AG09309 (cell line): Measurements from ENCODE around the gene ZNF592.
"Not testable (repeated sequence)": the region's sequence is repeated elsewhere in the genome, so short reads cannot be mapped to it uniquely, and the experiment has no call there.

Experiments used
- DNase-seq: peaks from one replicate; pipeline ENCODE4 v3.0.0-alpha.2; 2010; ENCODE audit warnings: low read depth
- H3K4me3 ChIP-seq: 2 replicates; pipeline ENCODE4 v1.5.1; 2011; ENCODE audit warnings: mild to moderate bottlenecking, low read depth, low read length, moderate library complexity; ENCODE audit not compliant: control insufficient read depth
- TF ChIP-seq, protein P1 (sequence below): IDR thresholded peaks from 2 replicates; pipeline ENCODE4 v1.5.1; 2011; ENCODE audit warnings: mild to moderate bottlenecking, low read depth, low read length, inconsistent platforms; ENCODE audit not compliant: insufficient read depth, control insufficient read depth; ENCODE audit errors: missing control alignments

The ZNF592 gene

DNA sequence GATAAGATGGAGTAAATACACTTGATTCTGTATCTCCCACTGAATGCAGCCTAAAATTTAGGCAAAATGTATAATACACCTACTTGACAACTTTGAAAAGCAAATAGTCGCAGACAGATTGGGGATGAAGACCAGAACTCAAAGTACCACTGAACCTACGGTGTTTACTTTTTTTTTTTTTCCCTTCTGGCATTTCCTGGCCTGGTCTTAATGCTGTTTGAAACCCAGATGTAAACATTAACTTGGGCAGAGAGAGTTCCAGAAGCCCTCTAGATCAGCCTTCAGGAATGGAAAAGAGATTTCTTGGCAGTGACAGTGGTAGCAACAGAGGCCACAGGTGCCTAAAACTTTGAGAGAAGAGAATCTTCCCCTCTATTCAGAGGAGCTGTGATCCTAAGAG, 96.6 kb downstream of the ZNF592 start:
- DNase-seq, result no peak
- TF ChIP-seq, protein P1, sequence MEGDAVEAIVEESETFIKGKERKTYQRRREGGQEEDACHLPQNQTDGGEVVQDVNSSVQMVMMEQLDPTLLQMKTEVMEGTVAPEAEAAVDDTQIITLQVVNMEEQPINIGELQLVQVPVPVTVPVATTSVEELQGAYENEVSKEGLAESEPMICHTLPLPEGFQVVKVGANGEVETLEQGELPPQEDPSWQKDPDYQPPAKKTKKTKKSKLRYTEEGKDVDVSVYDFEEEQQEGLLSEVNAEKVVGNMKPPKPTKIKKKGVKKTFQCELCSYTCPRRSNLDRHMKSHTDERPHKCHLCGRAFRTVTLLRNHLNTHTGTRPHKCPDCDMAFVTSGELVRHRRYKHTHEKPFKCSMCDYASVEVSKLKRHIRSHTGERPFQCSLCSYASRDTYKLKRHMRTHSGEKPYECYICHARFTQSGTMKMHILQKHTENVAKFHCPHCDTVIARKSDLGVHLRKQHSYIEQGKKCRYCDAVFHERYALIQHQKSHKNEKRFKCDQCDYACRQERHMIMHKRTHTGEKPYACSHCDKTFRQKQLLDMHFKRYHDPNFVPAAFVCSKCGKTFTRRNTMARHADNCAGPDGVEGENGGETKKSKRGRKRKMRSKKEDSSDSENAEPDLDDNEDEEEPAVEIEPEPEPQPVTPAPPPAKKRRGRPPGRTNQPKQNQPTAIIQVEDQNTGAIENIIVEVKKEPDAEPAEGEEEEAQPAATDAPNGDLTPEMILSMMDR, result no peak
- H3K4me3 ChIP-seq, result no peak overlapping the region

DNA sequence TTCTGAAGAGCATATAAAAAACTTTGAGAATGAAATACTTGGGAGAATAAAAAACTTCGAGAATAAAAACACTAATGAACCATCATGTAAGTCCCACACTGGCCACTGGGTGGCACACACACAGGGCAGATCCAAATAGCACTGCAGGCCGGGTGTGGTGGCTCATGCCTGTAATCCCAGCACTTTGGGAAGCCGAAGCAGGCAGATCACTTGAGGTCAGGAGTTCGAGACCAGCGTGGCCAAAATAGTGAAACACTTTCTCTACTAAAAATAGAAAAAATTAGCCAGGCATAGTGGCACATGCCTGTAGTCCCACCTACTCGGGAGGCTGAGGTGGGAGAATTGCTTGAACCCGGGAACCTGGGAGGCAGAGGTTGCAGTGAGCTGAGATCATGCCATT, 97.2 kb downstream of the ZNF592 start:
- peak; percentile 25 for DNase-seq
- H3K4me3 ChIP-seq, result not testable (repeated sequence)
- TF ChIP-seq, protein P1, result peak; percentile 61

DNA sequence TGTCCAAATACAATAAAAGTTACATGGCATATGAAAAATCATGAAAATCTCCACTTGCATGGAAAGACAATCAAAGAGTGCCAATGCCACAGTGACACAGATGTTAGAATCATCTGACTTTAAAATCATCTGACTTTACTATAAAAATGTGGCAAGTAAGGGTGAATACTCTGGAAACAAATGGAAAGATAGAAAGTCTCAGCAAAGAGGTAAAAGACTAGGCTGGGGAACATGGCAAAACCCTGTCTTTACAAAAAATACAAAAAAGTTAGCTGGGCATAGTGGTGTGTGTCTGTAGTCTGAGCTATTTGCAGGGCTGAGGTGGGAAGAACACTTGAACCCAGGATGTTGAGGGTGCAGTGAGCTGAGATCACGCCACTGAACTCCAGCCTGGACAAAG, 97.9 kb downstream of the ZNF592 start:
- DNase-seq, result no peak
- no peak overlapping the region for H3K4me3 ChIP-seq
- TF ChIP-seq, protein P1, result no peak

DNA sequence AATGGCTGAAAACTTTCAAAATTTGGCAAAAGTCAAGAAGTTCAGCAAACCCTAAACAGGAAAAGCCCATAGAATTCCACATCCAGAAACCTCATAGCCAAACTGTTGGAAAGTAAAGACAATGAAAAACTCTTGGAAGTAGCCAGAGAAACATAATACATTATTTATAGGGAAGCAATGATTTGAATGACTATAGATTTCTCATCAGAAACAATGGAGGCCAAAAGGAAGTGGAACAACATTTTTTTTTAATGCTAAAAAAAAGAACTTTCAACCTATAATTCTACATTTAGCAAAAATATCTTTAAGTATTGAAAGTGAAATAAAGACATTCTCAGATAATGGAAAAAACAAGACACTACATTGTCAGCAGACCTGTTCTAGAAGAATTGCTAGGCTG, 99.0 kb downstream of the ZNF592 start:
- H3K4me3 ChIP-seq, result no peak overlapping the region
- TF ChIP-seq, protein P1, result no peak
- DNase-seq, result no peak

DNA sequence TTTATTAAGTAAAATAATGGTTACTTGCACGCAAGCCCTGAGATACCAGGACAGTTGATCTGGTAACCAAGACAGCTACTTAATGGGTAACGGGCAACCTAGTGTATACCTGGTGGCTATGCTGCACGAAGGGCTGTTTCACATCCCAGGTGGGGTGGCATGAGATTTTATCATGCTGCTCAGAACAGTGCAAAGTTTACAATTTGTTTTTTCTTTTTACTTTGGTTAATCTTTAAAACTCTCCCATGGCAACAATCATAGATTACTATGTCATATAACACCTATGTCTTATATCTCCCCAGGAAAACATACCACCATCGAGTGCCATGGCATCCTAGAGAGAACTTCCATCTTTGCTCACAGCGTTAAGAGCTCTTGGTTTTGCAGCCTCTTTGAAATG, 103.8 kb downstream of the ZNF592 start:
- H3K4me3 ChIP-seq, result no peak overlapping the region
- DNase-seq, result no peak
- TF ChIP-seq, protein P1, result no peak

DNA sequence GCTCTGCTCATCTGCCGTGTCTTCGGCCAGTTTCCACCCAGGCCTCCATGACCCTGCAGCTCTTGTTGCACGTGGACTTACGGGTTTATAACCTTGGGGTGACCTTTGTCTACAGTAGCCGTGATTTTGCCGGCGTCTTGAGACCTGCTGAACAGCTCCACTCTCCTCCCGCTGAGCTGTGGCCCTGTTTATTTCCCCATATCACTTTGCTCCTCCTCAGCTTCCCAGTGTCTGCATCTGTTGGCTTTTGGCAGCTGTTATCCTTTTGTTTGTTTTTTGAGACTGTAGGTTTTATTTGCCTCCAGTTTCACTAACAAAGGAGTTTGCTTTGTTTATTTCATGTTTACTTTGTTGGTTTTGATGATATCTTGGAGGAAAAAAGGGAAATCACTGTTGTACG, 106.7 kb downstream of the ZNF592 start:
- no peak overlapping the region for H3K4me3 ChIP-seq
- TF ChIP-seq, protein P1, result no peak
- no peak for DNase-seq

DNA sequence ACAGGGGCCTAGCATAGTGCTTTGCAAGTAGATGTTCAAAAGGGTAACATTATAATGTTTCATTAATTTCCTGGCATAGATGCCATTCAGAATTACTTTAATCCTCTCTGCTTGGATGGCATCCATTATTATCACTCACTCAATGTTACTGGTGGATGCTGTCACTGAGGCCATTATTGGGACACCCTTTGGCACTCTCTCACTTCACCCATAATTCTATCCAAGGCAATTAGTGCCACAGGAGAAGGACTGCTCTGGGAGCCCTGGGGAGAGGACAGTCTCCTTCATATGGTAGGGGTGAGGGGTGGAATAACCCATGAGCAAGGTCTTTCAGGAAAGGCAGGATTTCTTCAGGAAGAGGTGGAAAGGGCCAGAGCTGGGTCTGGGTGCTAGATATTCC, 107.4 kb downstream of the ZNF592 start:
- H3K4me3 ChIP-seq, result no peak overlapping the region
- DNase-seq, result no peak
- TF ChIP-seq, protein P1, result no peak
